ENCODE data around the gene BDH2. TPM values are rescaled to one million over a fixed set of nuclear protein-coding genes. Genes with fewer than 3 reads are reported as not detected.

Gene BDH2
- total RNA-seq, 2 donors from 2014 or later = 32.8 to 36.4 TPM

DNA sequence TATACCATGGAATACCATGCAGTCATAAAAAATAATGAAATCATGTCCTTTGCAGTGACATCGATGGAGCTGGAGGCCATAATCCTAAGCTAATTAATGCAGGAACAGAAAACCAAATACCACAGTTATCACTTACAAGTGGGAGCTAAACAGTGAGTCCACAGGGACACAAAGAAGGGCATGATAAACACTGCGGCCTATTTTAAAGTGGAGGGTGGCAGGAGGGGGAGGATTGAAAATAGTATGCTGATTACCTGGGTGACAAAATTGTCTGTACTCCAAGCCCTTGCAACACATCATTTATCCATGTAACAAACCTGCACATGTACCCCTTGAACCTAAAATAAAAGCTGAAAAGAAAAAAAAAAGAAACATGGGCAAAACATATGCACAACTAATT is 63.5 kb downstream of the BDH2 start:
- Histone ChIP-seq H3K4me3 (no peak overlapping the region), H3K27me3 (no peaks in the 10 kb centered on the region), H3K4me1 (no peaks in the 10 kb centered on the region), H3K36me3 (no peaks in the 10 kb centered on the region), H3K27ac (peak overlapping the region in 1 of 2 donors; percentile 28), H3K9me3 (no peaks in the 10 kb centered on the region)
- TF ChIP-seq, protein P1, sequence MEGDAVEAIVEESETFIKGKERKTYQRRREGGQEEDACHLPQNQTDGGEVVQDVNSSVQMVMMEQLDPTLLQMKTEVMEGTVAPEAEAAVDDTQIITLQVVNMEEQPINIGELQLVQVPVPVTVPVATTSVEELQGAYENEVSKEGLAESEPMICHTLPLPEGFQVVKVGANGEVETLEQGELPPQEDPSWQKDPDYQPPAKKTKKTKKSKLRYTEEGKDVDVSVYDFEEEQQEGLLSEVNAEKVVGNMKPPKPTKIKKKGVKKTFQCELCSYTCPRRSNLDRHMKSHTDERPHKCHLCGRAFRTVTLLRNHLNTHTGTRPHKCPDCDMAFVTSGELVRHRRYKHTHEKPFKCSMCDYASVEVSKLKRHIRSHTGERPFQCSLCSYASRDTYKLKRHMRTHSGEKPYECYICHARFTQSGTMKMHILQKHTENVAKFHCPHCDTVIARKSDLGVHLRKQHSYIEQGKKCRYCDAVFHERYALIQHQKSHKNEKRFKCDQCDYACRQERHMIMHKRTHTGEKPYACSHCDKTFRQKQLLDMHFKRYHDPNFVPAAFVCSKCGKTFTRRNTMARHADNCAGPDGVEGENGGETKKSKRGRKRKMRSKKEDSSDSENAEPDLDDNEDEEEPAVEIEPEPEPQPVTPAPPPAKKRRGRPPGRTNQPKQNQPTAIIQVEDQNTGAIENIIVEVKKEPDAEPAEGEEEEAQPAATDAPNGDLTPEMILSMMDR (IDR thresholded peaks at IDR 0.05) = no peak
- DNase-seq (ENCODE audit: low spot score) = no peak

DNA sequence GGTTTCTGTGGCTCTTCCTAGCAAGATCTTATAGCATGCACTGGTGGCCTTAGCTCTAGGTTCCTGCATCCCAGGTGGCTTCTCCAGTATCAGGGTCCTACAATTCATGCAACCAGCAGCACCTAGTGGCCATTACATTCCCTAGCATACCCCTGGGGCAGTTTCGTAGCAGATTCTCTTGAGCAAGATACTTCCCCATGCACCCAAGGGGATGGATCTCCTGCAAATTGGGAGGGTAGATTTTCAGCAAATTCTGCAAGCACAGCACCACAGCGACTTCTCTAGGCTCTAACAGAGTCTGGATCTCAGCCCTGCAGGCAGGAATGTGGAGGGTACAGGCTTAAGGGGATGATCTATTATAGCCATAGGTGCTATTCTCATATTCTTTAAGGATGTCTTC is 67.1 kb downstream of the BDH2 start:
- H3K36me3 ChIP-seq = no peaks in the 10 kb centered on the region
- H3K27me3 ChIP-seq = no peaks in the 10 kb centered on the region
- H3K27ac ChIP-seq = no peak overlapping the region
- DNase-seq (ENCODE audit: low spot score) = no peak
- no peaks in the 10 kb centered on the region for H3K4me1 ChIP-seq
- TF ChIP-seq, protein P1 (IDR thresholded peaks at IDR 0.05) = peak in 1 of 2 donors; percentile 39
- no peak overlapping the region for H3K4me3 ChIP-seq
- no peaks in the 10 kb centered on the region for H3K9me3 ChIP-seq

DNA sequence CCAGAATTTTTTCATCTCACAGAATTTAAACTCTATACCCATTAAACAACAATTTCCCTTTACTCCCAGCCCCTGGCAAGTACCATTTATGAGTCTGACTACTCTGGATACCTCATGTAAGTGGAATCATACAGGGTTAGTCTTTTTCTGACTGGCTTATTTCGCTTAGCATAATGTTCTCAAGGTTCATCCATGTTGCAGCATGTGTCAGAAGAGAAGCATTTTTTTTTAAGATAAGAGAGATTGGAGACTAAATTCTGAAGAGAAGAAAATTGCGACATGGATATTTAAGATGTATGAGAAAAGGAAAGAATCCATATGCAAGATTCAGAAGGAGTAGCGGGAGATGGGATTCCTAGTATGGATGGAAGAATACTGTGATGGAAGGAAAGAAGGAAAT is 68.8 kb downstream of the BDH2 start:
- H3K27me3 ChIP-seq = no peaks in the 10 kb centered on the region
- H3K9me3 ChIP-seq = no peaks in the 10 kb centered on the region
- H3K4me3 ChIP-seq = no peak overlapping the region
- TF ChIP-seq, protein P1 (IDR thresholded peaks at IDR 0.05) = no peak
- no peaks in the 10 kb centered on the region for H3K36me3 ChIP-seq
- H3K27ac ChIP-seq = no peak overlapping the region
- no peak for DNase-seq (ENCODE audit: low spot score)
- H3K4me1 ChIP-seq = no peaks in the 10 kb centered on the region

DNA sequence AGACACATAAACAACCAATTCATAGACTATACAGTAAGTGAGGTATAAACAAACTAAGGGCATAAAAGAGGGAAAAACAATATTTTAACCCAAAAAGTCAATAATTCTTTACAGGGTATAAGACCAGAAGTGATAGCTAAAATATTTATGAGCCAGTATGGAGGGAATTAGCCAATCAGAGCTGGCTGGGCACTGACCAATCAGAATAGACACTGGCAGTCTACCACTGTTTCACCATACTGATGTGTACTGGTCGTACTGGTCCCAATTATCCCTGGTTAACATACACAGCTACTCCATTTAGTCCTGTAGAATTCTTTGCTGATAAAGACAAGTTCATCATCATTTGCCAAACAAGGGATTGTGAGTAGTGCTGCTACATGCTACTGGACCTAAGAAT is 70.3 kb downstream of the BDH2 start:
- H3K27me3 ChIP-seq = no peaks in the 10 kb centered on the region
- TF ChIP-seq, protein P1 (IDR thresholded peaks at IDR 0.05) = no peak

More for the DNA sequence above, 70.3 kb downstream of the BDH2 start:
- Histone ChIP-seq H3K4me3 (no peak overlapping the region), H3K27ac (no peak overlapping the region), H3K4me1 (no peaks in the 10 kb centered on the region), H3K36me3 (no peaks in the 10 kb centered on the region), H3K9me3 (no peaks in the 10 kb centered on the region)
- no peak for DNase-seq (ENCODE audit: low spot score)

Other genes starting within 250 kb of the BDH2 start
- 10 to 100 TPM; 10.5 to 11.5 TPM for gene CISD2, start 230.8 kb downstream of the BDH2 start, total RNA-seq
- 1 to 10 TPM in 1 of 2 donors, not detected in 1; 3.3 TPM for gene SLC9B1, start 80.1 kb downstream of the BDH2 start, total RNA-seq
- gene SLC9B2, start 23.1 kb downstream of the BDH2 start, total RNA-seq = 1 to 10 TPM; 5.7 to 9.4 TPM
- gene CENPE, start 98.5 kb upstream of the BDH2 start, total RNA-seq = 1 to 10 TPM in 1 of 2 donors, under 1 TPM in 1; 0.16 to 3.0 TPM

Data from right atrium auricular region (tissue), 2 donors.